OCI-LY7 (cell line): ENCODE measurements around the gene SALL3. TPM values are rescaled to one million over a fixed set of nuclear protein-coding genes. Genes with fewer than 3 reads are reported as not detected.

Experiments
- BruUV-seq: library from RNA; stranded (reverse); fragments of 400-500 nt; replicated peaks from 2 replicates; lab custom pipeline; 2021; lab: Mats Ljungman, UMichigan
- CTCF ChIA-PET: fragments of 300-600 bp; sonication (Branson Sonifier 250); formaldehyde crosslinking; loops from one replicate; lab custom pipeline; 2022; ENCODE audit warnings: antibody characterized with exemption; ENCODE audit not compliant: unreplicated experiment; lab: Charles Lee
- POLR2A ChIA-PET: fragments of 300-600 bp; sonication (Branson Sonifier 250); formaldehyde crosslinking; loops from one replicate; lab custom pipeline; 2022; ENCODE audit warnings: antibody characterized with exemption; lab: Charles Lee
- DNase-seq: peaks from one replicate; pipeline ENCODE4 v3.0.0-alpha.2; 2015; ENCODE audit warnings: low spot score
- H2AFZ ChIP-seq: fragments of 200-600 bp; sonication (generic), shearing (Covaris generic); 2 replicates; pipeline ENCODE4 v1.6.1; 2014; ENCODE audit warnings: mild to moderate bottlenecking, antibody characterized with exemption, low read length, moderate library complexity
- H3K27ac ChIP-seq: fragments of 200-600 bp; sonication (generic); 2 replicates; pipeline ENCODE4 v1.5.1; 2014; ENCODE audit warnings: mixed run types, low read depth, mild to moderate bottlenecking, moderate library complexity, low read length, inconsistent platforms; ENCODE audit not compliant: poor library complexity, severe bottlenecking
- H3K36me3 ChIP-seq: fragments of 200-600 bp; sonication (generic); 2 replicates; pipeline ENCODE4 v1.6.1; 2014; ENCODE audit warnings: mild to moderate bottlenecking, antibody characterized with exemption, low read length, moderate library complexity, mixed read lengths; ENCODE audit not compliant: insufficient read depth
- H3K4me1 ChIP-seq: fragments of 200-600 bp; sonication (generic); 2 replicates; pipeline ENCODE4 v1.5.1; 2014; ENCODE audit warnings: mild to moderate bottlenecking, low read length; ENCODE audit not compliant: insufficient read depth, poor library complexity, severe bottlenecking
- H3K4me2 ChIP-seq: fragments of 200-600 bp; sonication (generic); 2 replicates; pipeline ENCODE4 v1.6.1; 2014; ENCODE audit warnings: mild to moderate bottlenecking, low read length
- H3K4me3 ChIP-seq: fragments of 200-600 bp; sonication (generic); 2 replicates; pipeline ENCODE4 v1.5.1; 2014; ENCODE audit warnings: mild to moderate bottlenecking, low read depth, low read length; ENCODE audit not compliant: poor library complexity, severe bottlenecking
- H3K79me2 ChIP-seq: fragments of 200-600 bp; sonication (generic); 2 replicates; pipeline ENCODE4 v1.6.1; 2016; ENCODE audit warnings: low read depth, mild to moderate bottlenecking, low read length, moderate library complexity, mixed read lengths; ENCODE audit not compliant: insufficient read depth
- H3K9me2 ChIP-seq: fragments of 200-600 bp; sonication (generic); 2 replicates; pipeline ENCODE4 v1.6.1; 2016; ENCODE audit warnings: mild to moderate bottlenecking, low read length, mixed read lengths; ENCODE audit not compliant: insufficient read depth
- H3K9me3 ChIP-seq: fragments of 200-600 bp; sonication (generic); 2 replicates; pipeline ENCODE4 v1.6.1; 2014; ENCODE audit warnings: mild to moderate bottlenecking, mixed run types, low read length, mixed read lengths
- H4K20me1 ChIP-seq: fragments of 200-600 bp; sonication (generic); 2 replicates; pipeline ENCODE4 v1.6.1; 2014; ENCODE audit warnings: mild to moderate bottlenecking, antibody characterized with exemption, low read length, moderate library complexity, mixed read lengths; ENCODE audit not compliant: insufficient read depth
- EZH2phosphoT487 ChIP-seq: fragments of 200-600 bp; sonication (generic); IDR thresholded peaks from 2 replicates; pipeline ENCODE4 v1.6.1; 2018; ENCODE audit warnings: low read depth, borderline replicate concordance, mild to moderate bottlenecking, mixed run types, antibody characterized with exemption, low read length, moderate library complexity, mixed read lengths
- intact Hi-C: fragments of 100-400 bp; cut with micrococcal nuclease; formaldehyde crosslinking; loops from one replicate; pipeline ENCODE4 v1.10.0; 2022; ENCODE audit not compliant: unreplicated experiment
- total RNA-seq, 2 experiments: library from RNA; depleted of rRNA in 1 of 2; stranded (reverse); fragments of >200 nt in 1 of 2; shearing (Covaris generic) in 1 of 2; gene quantifications; 2 replicates each; pipeline ENCODE4 v1.2.3, GENCODE V29; 2014 to 2022
- TF ChIP-seq, protein P1 (sequence below): fragments of 200-600 bp; sonication (generic); conservative IDR thresholded peaks from 2 replicates; pipeline ENCODE4 v1.5.1; 2014; ENCODE audit warnings: mild to moderate bottlenecking, antibody characterized with exemption, low read length, moderate library complexity, mixed read lengths

SALL3 gene
- total RNA-seq, 2 experiments from 2014 or later: not detected

DNA sequence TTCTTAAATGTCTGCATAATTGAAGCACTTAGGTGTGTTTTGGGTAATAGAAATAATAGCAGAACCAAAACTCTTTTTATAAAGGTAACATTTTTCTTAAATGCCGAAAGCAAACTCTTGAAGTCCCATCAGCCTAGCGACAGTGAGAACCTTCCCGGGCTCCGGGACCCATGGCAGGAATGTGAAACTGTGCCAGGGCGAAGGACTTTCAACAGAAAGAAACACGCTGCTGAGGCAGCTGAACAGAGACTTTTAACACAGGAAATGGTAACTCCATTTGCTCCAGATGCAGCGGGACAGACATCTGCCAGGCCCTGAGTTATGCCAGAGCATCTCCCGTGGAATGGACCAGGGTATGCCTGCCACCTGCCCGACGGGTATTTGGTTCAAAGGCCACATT is 34.3 kb downstream of the SALL3 start:
- intact Hi-C loops: no loop called here
- CTCF ChIA-PET: no interaction called here

DNA sequence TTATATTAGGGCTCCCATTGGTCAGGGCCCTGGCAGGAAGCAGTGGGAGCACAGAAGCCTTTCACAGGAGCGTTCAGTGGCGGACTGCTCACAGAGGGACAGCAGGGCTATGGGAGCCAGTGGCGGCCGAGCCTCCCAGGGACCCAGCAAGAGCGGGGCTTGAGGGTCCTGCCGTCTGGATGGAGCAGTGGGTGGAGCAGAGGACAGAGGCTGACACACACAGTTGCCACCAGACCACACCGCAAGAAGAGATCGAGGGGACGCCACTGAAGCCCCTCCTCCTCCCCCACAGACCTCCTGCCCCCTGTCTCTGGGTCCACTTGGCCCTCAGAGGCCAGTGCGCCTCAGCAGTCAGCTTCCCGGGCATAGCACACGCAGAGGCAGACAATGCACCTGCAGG is 39.3 kb downstream of the SALL3 start:
- TF ChIP-seq, protein P1, sequence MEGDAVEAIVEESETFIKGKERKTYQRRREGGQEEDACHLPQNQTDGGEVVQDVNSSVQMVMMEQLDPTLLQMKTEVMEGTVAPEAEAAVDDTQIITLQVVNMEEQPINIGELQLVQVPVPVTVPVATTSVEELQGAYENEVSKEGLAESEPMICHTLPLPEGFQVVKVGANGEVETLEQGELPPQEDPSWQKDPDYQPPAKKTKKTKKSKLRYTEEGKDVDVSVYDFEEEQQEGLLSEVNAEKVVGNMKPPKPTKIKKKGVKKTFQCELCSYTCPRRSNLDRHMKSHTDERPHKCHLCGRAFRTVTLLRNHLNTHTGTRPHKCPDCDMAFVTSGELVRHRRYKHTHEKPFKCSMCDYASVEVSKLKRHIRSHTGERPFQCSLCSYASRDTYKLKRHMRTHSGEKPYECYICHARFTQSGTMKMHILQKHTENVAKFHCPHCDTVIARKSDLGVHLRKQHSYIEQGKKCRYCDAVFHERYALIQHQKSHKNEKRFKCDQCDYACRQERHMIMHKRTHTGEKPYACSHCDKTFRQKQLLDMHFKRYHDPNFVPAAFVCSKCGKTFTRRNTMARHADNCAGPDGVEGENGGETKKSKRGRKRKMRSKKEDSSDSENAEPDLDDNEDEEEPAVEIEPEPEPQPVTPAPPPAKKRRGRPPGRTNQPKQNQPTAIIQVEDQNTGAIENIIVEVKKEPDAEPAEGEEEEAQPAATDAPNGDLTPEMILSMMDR: no peak
- no peak for TF ChIP-seq EZH2phosphoT487
- no peak overlapping the region for H3K4me3 ChIP-seq
- no peaks in the 10 kb centered on the region for H4K20me1 ChIP-seq
- ChIA-PET POLR2A (no interaction called here), CTCF (no interaction called here)
- no peak overlapping the region for H3K4me2 ChIP-seq
- no peak overlapping the region for H2AFZ ChIP-seq
- H3K27ac ChIP-seq: no peak overlapping the region
- DNase-seq: no peak
- H3K4me1 ChIP-seq: peaks cover 6% of the 10 kb centered on the region
- no TSS peak for BruUV-seq
- H3K9me3 ChIP-seq: no peaks in the 10 kb centered on the region
- intact Hi-C loops: no loop called here
- H3K9me2 ChIP-seq: no peaks in the 10 kb centered on the region
- H3K79me2 ChIP-seq: no peaks in the 10 kb centered on the region
- no peaks in the 10 kb centered on the region for H3K36me3 ChIP-seq

More for the DNA sequence above, 34.3 kb downstream of the SALL3 start:
- H3K9me3 ChIP-seq: no peaks in the 10 kb centered on the region
- DNase-seq: no peak
- POLR2A ChIA-PET: no interaction called here
- no peaks in the 10 kb centered on the region for H3K79me2 ChIP-seq
- no peaks in the 10 kb centered on the region for H3K36me3 ChIP-seq
- H2AFZ ChIP-seq: no peak overlapping the region
- BruUV-seq: no TSS peak
- TF ChIP-seq EZH2phosphoT487: no peak
- TF ChIP-seq, protein P1: no peak
- H3K4me2 ChIP-seq: no peak overlapping the region
- H3K9me2 ChIP-seq: no peaks in the 10 kb centered on the region
- H3K4me1 ChIP-seq: no peaks in the 10 kb centered on the region
- H4K20me1 ChIP-seq: no peaks in the 10 kb centered on the region
- no peak overlapping the region for H3K27ac ChIP-seq
- no peak overlapping the region for H3K4me3 ChIP-seq

DNA sequence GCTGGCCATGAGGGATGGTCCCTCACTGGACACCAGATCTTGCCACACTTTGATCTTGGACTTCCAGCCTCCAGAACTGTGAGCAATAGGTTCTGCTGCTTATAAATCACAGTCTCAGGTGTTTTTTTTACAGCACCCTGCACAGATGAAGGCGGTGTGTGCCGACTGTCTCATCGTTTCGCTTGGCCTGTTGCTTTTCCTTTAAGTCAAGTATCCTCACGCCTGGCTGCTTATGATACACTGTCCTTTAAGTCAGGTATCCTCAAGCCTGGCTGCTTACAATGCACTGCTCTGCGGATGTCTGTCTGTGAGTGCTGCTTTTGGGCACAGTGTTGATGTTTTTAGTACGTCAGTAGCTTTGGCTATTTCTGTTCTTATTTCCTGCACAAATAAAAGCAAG is 40.3 kb downstream of the SALL3 start:
- Histone ChIP-seq H3K27ac (no peak overlapping the region), H3K79me2 (no peaks in the 10 kb centered on the region), H3K4me1 (peaks cover 6% of the 10 kb centered on the region), H2AFZ (no peak overlapping the region), H3K9me3 (no peaks in the 10 kb centered on the region), H3K36me3 (no peaks in the 10 kb centered on the region), H3K4me3 (no peak overlapping the region), H4K20me1 (no peaks in the 10 kb centered on the region), H3K9me2 (no peaks in the 10 kb centered on the region), H3K4me2 (no peak overlapping the region)
- ChIA-PET CTCF (no interaction called here), POLR2A (no interaction called here)
- DNase-seq: no peak
- intact Hi-C loops: no loop called here
- no peak for TF ChIP-seq EZH2phosphoT487
- TF ChIP-seq, protein P1: no peak
- no TSS peak for BruUV-seq
